Neural progenitor cell (in vitro differentiated cells): ENCODE results near the gene POLR3A. TPM values are rescaled to one million over a fixed set of nuclear protein-coding genes. Genes with fewer than 3 reads are reported as not detected.

ENCODE experiments used
- DNase-seq: peaks from one replicate; pipeline ENCODE4 v3.0.0-alpha.2; 2016; ENCODE audit warnings: low spot score
- H2AFZ ChIP-seq: fragments of 200-600 bp; sonication (generic); replicated peaks from 2 replicates; pipeline ENCODE4 v1.6.1; 2016; ENCODE audit warnings: antibody characterized with exemption
- H3F3A ChIP-seq: fragments of 200-600 bp; sonication (generic); 2 replicates; pipeline ENCODE4 v1.6.1; 2016; ENCODE audit warnings: antibody characterized with exemption, low read depth
- H3K27ac ChIP-seq: fragments of 200-600 bp; sonication (generic); 2 replicates; pipeline ENCODE4 v1.5.1; 2016; ENCODE audit warnings: mild to moderate bottlenecking
- H3K27me3 ChIP-seq: fragments of 200-600 bp; sonication (generic); 2 replicates; pipeline ENCODE4 v1.6.1; 2016; ENCODE audit warnings: mild to moderate bottlenecking, moderate library complexity
- H3K36me3 ChIP-seq: fragments of 200-600 bp; sonication (generic); 2 replicates; pipeline ENCODE4 v1.5.1; 2016
- H3K4me1 ChIP-seq: fragments of 200-600 bp; sonication (generic); 2 replicates; pipeline ENCODE4 v1.6.1; 2016; ENCODE audit warnings: mixed run types
- H3K4me2 ChIP-seq: fragments of 200-600 bp; sonication (generic); 2 replicates; pipeline ENCODE4 v1.6.1; 2016
- H3K4me3 ChIP-seq: fragments of 200-600 bp; sonication (generic); 2 replicates; pipeline ENCODE4 v1.5.1; 2016
- H3K79me2 ChIP-seq: fragments of 200-600 bp; sonication (generic); 2 replicates; pipeline ENCODE4 v1.6.1; 2016; ENCODE audit warnings: low read depth
- H3K9ac ChIP-seq: fragments of 200-600 bp; sonication (generic); 2 replicates; pipeline ENCODE4 v1.6.1; 2016
- H3K9me3 ChIP-seq: fragments of 200-600 bp; sonication (generic); 2 replicates; pipeline ENCODE4 v1.5.1; 2016; ENCODE audit warnings: low read depth
- H4K20me1 ChIP-seq: fragments of 200-600 bp; sonication (generic); 2 replicates; pipeline ENCODE4 v1.6.1; 2016; ENCODE audit warnings: low read depth
- H3K27ac Mint-ChIP-seq: 3 replicates; pipeline ENCODE4 v1.8.0; 2021; ENCODE audit warnings: mixed read lengths
- H3K27me3 Mint-ChIP-seq: 2 replicates; pipeline ENCODE4 v1.8.0; 2022; ENCODE audit warnings: low read depth, mild to moderate bottlenecking, inconsistent platforms, moderate library complexity, mixed read lengths; ENCODE audit not compliant: insufficient read depth
- H3K36me3 Mint-ChIP-seq: 3 replicates; pipeline ENCODE4 v1.8.0; 2021; ENCODE audit warnings: mixed read lengths
- H3K4me1 Mint-ChIP-seq: 3 replicates; pipeline ENCODE4 v1.8.0; 2021; ENCODE audit warnings: mixed read lengths
- H3K4me3 Mint-ChIP-seq: 3 replicates; pipeline ENCODE4 v1.8.0; 2021; ENCODE audit warnings: mild to moderate bottlenecking, moderate library complexity, mixed read lengths
- H3K9me3 Mint-ChIP-seq: 3 replicates; pipeline ENCODE4 v1.8.0; 2020; ENCODE audit warnings: mixed read lengths
- CTCF ChIP-seq: fragments of 200-600 bp; sonication (generic); IDR thresholded peaks from 2 replicates; pipeline ENCODE4 v1.5.1; 2017; ENCODE audit warnings: antibody characterized with exemption, mild to moderate bottlenecking
- EZH2 ChIP-seq: fragments of 200-600 bp; sonication (generic); IDR thresholded peaks from 2 replicates; pipeline ENCODE4 v1.6.1; 2017; ENCODE audit warnings: antibody characterized with exemption, mild to moderate bottlenecking, moderate library complexity
- EZH2phosphoT487 ChIP-seq: fragments of 200-600 bp; sonication (generic); IDR thresholded peaks from 2 replicates; pipeline ENCODE4 v1.6.1; 2017; ENCODE audit warnings: antibody characterized with exemption
- total RNA-seq: library from RNA; depleted of rRNA; stranded (reverse); fragments of >200 nt; gene quantifications from 2 replicates; pipeline ENCODE4 v1.2.3, GENCODE V29; 2015; ENCODE audit warnings: low replicate concordance

Gene POLR3A
- total RNA-seq, 1 donor from 2014 or later = 16.0 TPM

- H2AFZ ChIP-seq = no peak overlapping the region
- no peak overlapping the region for H3K4me2 ChIP-seq
- no peaks in the 10 kb centered on the region for H4K20me1 ChIP-seq
- H3K27ac ChIP-seq = no peak overlapping the region
- no peaks in the 10 kb centered on the region for H3K27me3 ChIP-seq
- peaks cover 24% of the 10 kb centered on the region for H3K9me3 Mint-ChIP-seq
- no peak overlapping the region for H3K27ac Mint-ChIP-seq
- no peak for DNase-seq
- no peak overlapping the region for H3K4me3 ChIP-seq
- no peaks in the 10 kb centered on the region for H3K36me3 ChIP-seq
- H3K36me3 Mint-ChIP-seq = peaks cover 4% of the 10 kb centered on the region
- TF ChIP-seq EZH2phosphoT487 = no peak
- no peak for TF ChIP-seq CTCF
- no peak for TF ChIP-seq EZH2
- no peaks in the 10 kb centered on the region for H3F3A ChIP-seq
- H3K4me1 ChIP-seq = no peaks in the 10 kb centered on the region
- no peak overlapping the region for H3K9ac ChIP-seq
- H3K4me3 Mint-ChIP-seq = no peak overlapping the region
- no peaks in the 10 kb centered on the region for H3K79me2 ChIP-seq
- peaks cover 14% of the 10 kb centered on the region for H3K4me1 Mint-ChIP-seq
- no peaks in the 10 kb centered on the region for H3K27me3 Mint-ChIP-seq
- peaks cover 8% of the 10 kb centered on the region for H3K9me3 ChIP-seq
Observed at GRCh38 chr10:77961668-77962067, 67.6 kb downstream of the POLR3A start.

- H3K27ac Mint-ChIP-seq = no peak overlapping the region
Observed at GRCh38 chr10:77960829-77961329, 68.4 kb downstream of the POLR3A start.

GRCh38 chr10:77959887-77960455 is 69.3 kb downstream of the POLR3A start:
- Mint-ChIP-seq H3K36me3 (peaks cover 3% of the 10 kb centered on the region), H3K9me3 (peaks cover 16% of the 10 kb centered on the region), H3K27me3 (no peaks in the 10 kb centered on the region), H3K4me3 (no peak overlapping the region), H3K4me1 (peaks cover 10% of the 10 kb centered on the region), H3K27ac (no peak overlapping the region)
- TF ChIP-seq EZH2phosphoT487 = no peak
- TF ChIP-seq EZH2 = no peak
- TF ChIP-seq CTCF = no peak
- no peaks in the 10 kb centered on the region for H3K27me3 ChIP-seq
- no peak overlapping the region for H3K27ac ChIP-seq
- no peaks in the 10 kb centered on the region for H3F3A ChIP-seq
- no peak overlapping the region for H3K4me3 ChIP-seq
- no peaks in the 10 kb centered on the region for H4K20me1 ChIP-seq
- H3K36me3 ChIP-seq = no peaks in the 10 kb centered on the region
- no peak overlapping the region for H3K4me2 ChIP-seq
- no peak for DNase-seq
- peaks cover 8% of the 10 kb centered on the region for H3K9me3 ChIP-seq
- no peak overlapping the region for H3K9ac ChIP-seq
- no peaks in the 10 kb centered on the region for H3K79me2 ChIP-seq
- no peaks in the 10 kb centered on the region for H3K4me1 ChIP-seq
- no peak overlapping the region for H2AFZ ChIP-seq

More at GRCh38 chr10:77960829-77961329, 68.4 kb downstream of the POLR3A start:
- Histone ChIP-seq H3K4me3 (no peak overlapping the region), H3K79me2 (no peaks in the 10 kb centered on the region), H2AFZ (no peak overlapping the region), H3K4me2 (no peak overlapping the region), H3K9ac (no peak overlapping the region), H3K4me1 (no peaks in the 10 kb centered on the region), H3K9me3 (peaks cover 8% of the 10 kb centered on the region), H3K27ac (no peak overlapping the region), H3K36me3 (no peaks in the 10 kb centered on the region), H3K27me3 (no peaks in the 10 kb centered on the region), H3F3A (no peaks in the 10 kb centered on the region), H4K20me1 (no peaks in the 10 kb centered on the region)
- Mint-ChIP-seq H3K4me1 (peaks cover 10% of the 10 kb centered on the region), H3K27me3 (no peaks in the 10 kb centered on the region), H3K36me3 (peaks cover 4% of the 10 kb centered on the region), H3K4me3 (no peak overlapping the region), H3K9me3 (peaks cover 22% of the 10 kb centered on the region)
- no peak for TF ChIP-seq CTCF
- TF ChIP-seq EZH2phosphoT487 = no peak
- TF ChIP-seq EZH2 = no peak
- no peak for DNase-seq
